GM21360 (cell line): Measurements from ENCODE around the gene MAGEB16.

ENCODE experiments used
- ATAC-seq: cut with Tn5 transposase; IDR thresholded peaks from one replicate; pipeline ENCODE4 v1.9.1; 2021; ENCODE audit warnings: mild to moderate bottlenecking, moderate library complexity; ENCODE audit not compliant: unreplicated experiment

MAGEB16 gene

GRCh38 chrX:35798042-35798441 lies at the start of gene MAGEB16:
Gene MAGEB16 (plus strand): TSS chrX:35798342. CDS start chrX:35802197, 3,855 bp downstream.
- ATAC-seq = no peak

GRCh38 chrX:35773958-35774564 lies 24.1 kb upstream of the MAGEB16 start:
- ATAC-seq = no peak

GRCh38 chrX:35785075-35785474 lies 13.1 kb upstream of the MAGEB16 start:
- ATAC-seq = no peak

GRCh38 chrX:35786271-35786670 lies 11.9 kb upstream of the MAGEB16 start:
- ATAC-seq = no peak

GRCh38 chrX:35787867-35788266 lies 10.3 kb upstream of the MAGEB16 start:
- no peak for ATAC-seq

- no peak for ATAC-seq
These were observed 2.3 kb downstream of the MAGEB16 start for GRCh38 chrX:35800474-35800873.

- no peak for ATAC-seq
These were observed 11.6 kb downstream of the MAGEB16 start for GRCh38 chrX:35809781-35810180.

GRCh38 chrX:35819241-35819640 lies 21.1 kb downstream of the MAGEB16 start:
- ATAC-seq = no peak

GRCh38 chrX:35826503-35826902 lies 28.4 kb downstream of the MAGEB16 start:
- no peak for ATAC-seq

- no peak for ATAC-seq
These were observed 31.4 kb downstream of the MAGEB16 start for GRCh38 chrX:35829501-35829900.

GRCh38 chrX:35841872-35842271 lies 43.7 kb downstream of the MAGEB16 start:
- no peak for ATAC-seq

GRCh38 chrX:35842674-35843073 lies 44.5 kb downstream of the MAGEB16 start:
- no peak for ATAC-seq

GRCh38 chrX:35847736-35848135 lies 49.6 kb downstream of the MAGEB16 start:
- ATAC-seq = no peak
